IPS-18a (cell line): ENCODE measurements around the gene FBXO24.

Source experiments
- H3K27ac ChIP-seq: one replicate; pipeline ENCODE4 v1.5.1; 2013; ENCODE audit warnings: low read length
- H3K27me3 ChIP-seq: one replicate; pipeline ENCODE4 v1.6.1; 2013; ENCODE audit warnings: mild to moderate bottlenecking, low read length; ENCODE audit not compliant: control insufficient read depth, insufficient read depth
- H3K36me3 ChIP-seq: one replicate; pipeline ENCODE4 v1.6.1; 2013; ENCODE audit warnings: low read depth, low read length; ENCODE audit not compliant: control insufficient read depth
- H3K4me1 ChIP-seq: one replicate; pipeline ENCODE4 v1.6.1; 2013; ENCODE audit warnings: low read depth, low read length; ENCODE audit not compliant: control insufficient read depth
- H3K4me3 ChIP-seq: one replicate; pipeline ENCODE4 v1.5.1; 2013; ENCODE audit warnings: low read length
- H3K9ac ChIP-seq: one replicate; pipeline ENCODE4 v1.6.1; 2013; ENCODE audit warnings: mild to moderate bottlenecking, low read length, moderate library complexity
- H3K9me3 ChIP-seq: one replicate; pipeline ENCODE4 v1.6.1; 2013; ENCODE audit warnings: low read depth, low read length; ENCODE audit not compliant: control insufficient read depth

The FBXO24 gene

DNA sequence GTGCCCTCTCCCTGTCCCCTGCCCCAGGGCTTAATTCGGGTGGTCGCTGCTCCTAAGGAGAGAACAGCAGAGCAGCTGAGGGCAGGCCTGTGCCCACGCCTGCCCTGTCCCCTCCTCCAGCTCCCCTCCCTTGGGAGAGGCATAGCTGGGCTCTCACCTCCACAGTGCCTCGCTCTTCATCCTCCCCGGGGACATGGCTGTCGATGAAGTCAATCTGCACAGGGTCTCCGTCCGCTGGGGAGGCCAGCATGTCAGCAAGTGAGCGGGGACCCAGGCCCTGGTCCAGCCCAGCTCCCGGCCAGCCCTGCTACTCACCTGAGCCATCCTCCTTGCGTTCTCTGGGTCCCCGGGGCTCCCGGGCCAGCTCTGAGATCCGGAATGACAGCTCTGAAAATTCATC is 8.6 kb upstream of the FBXO24 start:
- H3K9ac ChIP-seq = no peak overlapping the region
- no peaks in the 10 kb centered on the region for H3K27me3 ChIP-seq
- H3K4me1 ChIP-seq = peaks cover 3% of the 10 kb centered on the region
- H3K9me3 ChIP-seq = no peaks in the 10 kb centered on the region
- H3K4me3 ChIP-seq = no peak overlapping the region
- no peak overlapping the region for H3K27ac ChIP-seq
- peaks cover 25% of the 10 kb centered on the region for H3K36me3 ChIP-seq

DNA sequence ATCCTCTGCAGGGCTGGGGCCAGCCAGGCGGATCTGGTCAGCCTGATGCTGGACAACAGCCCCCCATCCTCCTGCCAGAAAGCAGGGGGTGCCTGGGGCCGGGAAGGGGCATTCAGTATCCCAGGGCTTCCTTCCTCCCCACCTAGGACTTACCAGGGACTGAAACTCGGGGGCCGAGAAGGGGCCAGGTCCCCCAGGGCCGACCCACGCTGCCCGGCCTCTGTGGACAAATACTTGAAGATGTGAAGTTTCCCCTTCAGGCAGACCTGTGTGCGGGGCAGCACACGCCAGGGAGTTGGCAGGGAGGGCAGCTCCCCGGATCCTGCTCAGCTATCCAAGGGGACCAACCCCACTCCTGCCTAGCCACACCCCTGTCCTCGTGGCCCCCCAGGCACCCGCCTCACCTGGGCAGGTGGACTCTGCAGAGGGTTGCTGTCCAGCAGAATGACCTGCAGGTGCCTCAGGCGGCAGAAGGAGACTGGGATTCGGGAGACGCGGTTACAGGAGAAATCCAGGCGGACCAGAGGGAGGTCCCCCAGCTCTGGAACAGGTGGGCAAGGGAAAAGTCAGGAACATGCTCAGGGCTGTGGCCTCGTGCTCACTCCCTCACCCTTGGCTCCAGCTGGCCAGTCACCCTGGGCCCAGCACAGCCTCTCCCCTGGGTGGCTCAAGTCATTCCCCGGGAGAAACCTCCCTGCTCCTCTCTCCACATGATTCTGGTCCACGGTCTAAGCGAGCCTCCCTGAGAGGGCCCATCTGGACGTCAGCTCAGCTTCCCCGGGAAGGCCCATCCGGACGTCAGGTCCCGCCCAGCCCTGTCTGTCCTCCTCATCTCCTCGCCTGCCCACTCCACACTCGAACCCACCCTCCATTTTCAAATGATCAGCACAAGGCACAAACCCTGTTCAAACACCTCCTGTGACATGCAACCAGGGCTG is 7.6 kb upstream of the FBXO24 start:
- Histone ChIP-seq H3K9ac (no peak overlapping the region), H3K27me3 (no peaks in the 10 kb centered on the region), H3K4me3 (no peak overlapping the region), H3K36me3 (peaks cover 25% of the 10 kb centered on the region), H3K4me1 (peaks cover 6% of the 10 kb centered on the region), H3K27ac (no peak overlapping the region), H3K9me3 (no peaks in the 10 kb centered on the region)

DNA sequence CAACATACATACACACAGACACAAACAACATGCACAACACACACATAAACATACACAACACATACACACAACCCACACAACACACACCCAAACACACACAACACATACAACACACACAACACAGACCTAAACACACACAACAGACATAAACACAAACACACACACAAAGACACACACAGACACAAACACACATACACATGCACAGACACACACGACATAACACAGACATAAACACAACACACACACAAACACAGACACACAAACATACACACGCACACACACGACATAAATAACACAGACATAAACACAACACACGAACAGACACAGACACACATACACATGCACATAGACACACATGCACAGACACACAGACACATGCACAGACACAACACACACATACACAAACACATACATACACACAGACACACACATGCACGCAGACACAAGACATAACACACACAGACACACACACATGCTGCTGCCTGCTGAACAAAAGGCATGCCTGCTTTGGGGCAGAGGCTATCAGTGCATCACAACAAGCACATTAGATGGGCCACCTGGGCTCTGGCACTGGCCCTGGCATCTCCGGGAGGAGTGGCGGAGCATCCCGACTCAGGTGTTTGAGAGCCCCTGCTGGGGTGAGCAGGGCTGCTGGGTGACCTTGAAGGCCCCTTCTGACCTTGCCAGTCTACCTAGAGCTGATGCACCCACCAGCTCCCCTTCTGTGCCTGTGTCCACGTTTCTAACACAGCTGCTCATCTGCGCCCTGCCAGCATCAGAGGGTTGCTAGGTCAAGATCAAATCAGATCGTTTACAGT is 5.5 kb upstream of the FBXO24 start:
- H3K36me3 ChIP-seq = peaks cover 25% of the 10 kb centered on the region
- H3K4me1 ChIP-seq = peaks cover 22% of the 10 kb centered on the region
- H3K9ac ChIP-seq = no peak overlapping the region
- H3K9me3 ChIP-seq = no peaks in the 10 kb centered on the region
- H3K27me3 ChIP-seq = no peaks in the 10 kb centered on the region
- H3K27ac ChIP-seq = no peak overlapping the region
- no peak overlapping the region for H3K4me3 ChIP-seq

DNA sequence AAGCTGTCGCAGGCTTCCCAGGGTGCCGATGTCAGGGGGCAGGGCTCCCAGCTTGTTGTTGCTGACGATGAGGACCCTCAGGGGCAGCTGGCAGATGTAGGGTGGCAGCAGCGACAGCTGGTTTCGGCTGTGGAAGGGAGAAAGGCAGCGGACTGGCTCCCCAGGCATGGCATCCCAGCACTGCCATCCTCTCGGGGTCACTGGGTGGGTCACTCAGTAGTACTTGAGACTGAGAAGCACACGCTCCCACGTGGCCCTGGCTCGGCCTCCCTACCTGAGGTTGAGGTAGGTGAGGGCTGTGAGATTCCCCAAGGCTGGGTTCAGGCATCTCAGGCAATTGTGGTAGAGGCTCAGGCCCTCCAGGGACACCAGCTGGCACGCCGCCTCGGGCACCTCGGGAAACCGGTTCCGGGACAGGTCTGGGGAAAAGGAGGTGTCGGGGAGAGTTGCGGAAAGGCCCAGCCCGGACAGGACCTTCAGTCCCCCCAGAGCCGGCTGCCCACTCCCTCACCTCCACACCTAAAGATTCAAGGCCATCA is 4.0 kb upstream of the FBXO24 start:
- Histone ChIP-seq H3K27me3 (no peaks in the 10 kb centered on the region), H3K4me3 (no peak overlapping the region), H3K27ac (no peak overlapping the region), H3K9me3 (no peaks in the 10 kb centered on the region), H3K9ac (no peak overlapping the region), H3K4me1 (peaks cover 22% of the 10 kb centered on the region), H3K36me3 (peaks cover 20% of the 10 kb centered on the region)

DNA sequence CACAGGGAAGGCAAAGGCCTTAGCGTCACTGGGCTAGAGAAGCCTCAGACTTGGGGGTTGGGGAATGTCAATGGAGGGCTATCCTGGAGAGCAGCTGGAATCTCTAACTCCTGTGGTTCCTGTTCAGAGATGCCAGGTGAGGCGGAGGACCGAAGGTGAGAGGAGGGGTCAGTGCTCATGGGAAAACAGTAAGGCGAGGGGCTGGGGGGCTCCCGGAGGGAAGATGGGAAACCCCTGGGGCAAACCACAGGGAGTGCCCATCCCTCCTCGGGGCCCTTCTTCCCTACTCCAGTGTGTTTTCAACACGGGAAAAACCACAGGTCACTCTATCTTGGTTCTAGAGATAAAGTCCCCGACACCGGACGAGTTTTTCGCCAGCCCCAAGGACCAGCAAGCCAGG is 3.5 kb upstream of the FBXO24 start:
- H3K36me3 ChIP-seq = peaks cover 20% of the 10 kb centered on the region
- no peaks in the 10 kb centered on the region for H3K27me3 ChIP-seq
- H3K9me3 ChIP-seq = no peaks in the 10 kb centered on the region
- H3K27ac ChIP-seq = no peak overlapping the region
- H3K4me3 ChIP-seq = no peak overlapping the region
- no peak overlapping the region for H3K9ac ChIP-seq
- H3K4me1 ChIP-seq = peaks cover 22% of the 10 kb centered on the region

DNA sequence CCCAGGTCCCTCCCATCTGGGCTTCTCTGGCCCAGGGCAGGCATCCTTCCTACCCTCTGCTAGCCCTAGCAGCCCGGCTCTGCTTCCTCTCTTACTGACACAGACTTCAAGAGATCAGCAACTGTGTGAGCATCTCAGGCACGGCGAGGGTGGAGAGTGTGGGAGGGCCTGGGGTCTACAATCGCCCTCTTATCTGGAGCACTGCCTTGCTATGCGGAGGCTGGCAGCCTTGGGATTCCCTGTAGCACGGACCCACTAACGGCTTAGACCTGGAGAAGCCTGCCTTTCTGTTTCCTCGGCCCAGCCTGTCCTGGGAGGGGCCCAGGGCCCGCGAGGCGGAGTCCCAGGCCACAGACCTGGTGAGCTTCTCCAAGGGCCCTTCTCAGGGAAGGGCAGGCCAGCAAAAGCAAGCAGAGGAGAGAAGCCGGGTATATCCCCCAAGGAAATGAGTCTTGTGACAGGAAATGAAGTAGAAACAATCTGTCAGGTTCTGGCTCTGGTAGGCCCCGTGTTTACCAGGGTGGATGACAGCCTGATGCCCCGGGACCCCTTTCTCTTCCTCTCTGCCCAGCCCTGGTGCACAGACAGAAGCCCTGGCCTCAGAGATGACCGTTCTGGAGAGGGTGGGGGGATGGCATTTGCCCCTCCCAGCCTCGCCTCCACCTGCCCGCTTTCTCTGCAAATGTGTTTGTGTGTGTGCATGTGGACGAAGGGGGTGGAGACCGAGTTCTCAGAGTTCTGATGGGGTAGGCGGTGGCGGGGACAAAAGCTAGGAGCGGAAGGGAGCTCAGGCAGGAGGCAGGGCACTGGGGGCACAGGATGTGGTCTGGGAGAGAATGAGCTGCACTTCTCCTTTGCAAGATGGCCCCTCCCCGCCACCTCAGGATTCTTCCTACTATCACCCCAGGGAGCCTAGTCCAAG is 2.7 kb upstream of the FBXO24 start:
- H3K27me3 ChIP-seq = no peaks in the 10 kb centered on the region
- H3K4me3 ChIP-seq = no peak overlapping the region
- H3K9me3 ChIP-seq = no peaks in the 10 kb centered on the region
- peaks cover 22% of the 10 kb centered on the region for H3K4me1 ChIP-seq
- peaks cover 20% of the 10 kb centered on the region for H3K36me3 ChIP-seq
- H3K27ac ChIP-seq = no peak overlapping the region
- H3K9ac ChIP-seq = no peak overlapping the region

DNA sequence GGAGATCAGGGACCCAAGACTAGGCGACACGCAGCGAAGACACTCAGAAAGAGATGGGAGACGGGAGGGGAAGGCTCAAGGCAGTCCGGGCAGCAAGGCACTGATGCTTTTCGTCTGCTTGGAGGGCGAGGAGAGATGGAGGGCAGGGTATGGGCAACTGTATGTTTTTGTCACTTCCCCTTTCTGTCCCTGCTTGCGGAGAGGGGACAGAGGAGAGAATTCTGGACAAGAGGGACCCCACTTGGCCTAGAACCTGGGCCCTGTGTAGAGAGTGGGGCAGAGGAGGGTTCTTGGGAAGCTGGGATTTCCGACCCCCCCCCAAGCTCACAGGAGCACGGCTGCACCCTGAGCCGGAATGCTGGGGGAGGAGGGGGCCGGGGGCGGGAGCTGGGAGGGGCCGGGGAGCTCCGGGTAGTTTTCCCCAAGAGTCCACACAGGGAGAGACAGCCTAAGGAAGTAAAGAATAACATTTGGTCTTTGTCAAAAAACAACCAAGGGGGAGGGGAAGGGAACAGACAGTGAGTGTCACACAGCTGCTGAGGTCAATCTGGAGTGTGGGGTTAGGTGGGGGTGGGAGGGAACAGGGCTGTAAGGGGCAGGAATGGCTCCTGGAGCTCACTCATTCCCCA is 2.0 kb upstream of the FBXO24 start:
- no peaks in the 10 kb centered on the region for H3K27me3 ChIP-seq
- peaks cover 20% of the 10 kb centered on the region for H3K36me3 ChIP-seq
- peaks cover 22% of the 10 kb centered on the region for H3K4me1 ChIP-seq
- no peak overlapping the region for H3K27ac ChIP-seq
- peak overlapping the region; percentile 95 for H3K4me3 ChIP-seq
- no peak overlapping the region for H3K9ac ChIP-seq
- H3K9me3 ChIP-seq = no peaks in the 10 kb centered on the region

GRCh38 chr7:100584683-100585510 is 1.2 kb upstream of the FBXO24 start:
- peak overlapping the region; percentile 80 for H3K9ac ChIP-seq
- H3K36me3 ChIP-seq = peaks cover 17% of the 10 kb centered on the region
- H3K9me3 ChIP-seq = no peaks in the 10 kb centered on the region
- H3K27me3 ChIP-seq = peaks cover under 1% of the 10 kb centered on the region
- peak overlapping the region; percentile 95 for H3K4me3 ChIP-seq
- peaks cover 29% of the 10 kb centered on the region for H3K4me1 ChIP-seq
- no peak overlapping the region for H3K27ac ChIP-seq

GRCh38 chr7:100585511-100586265 is 440 bp upstream of the FBXO24 start, which contains the start of gene LRCH4:
Gene LRCH4, minus strand, starts transcription at chr7:100586129. Its CDS starts 29 bp downstream, at chr7:100586100.
- H3K4me1 ChIP-seq = peaks cover 34% of the 10 kb centered on the region
- peak within 1 kb of the TSS; percentile 80 for H3K9ac ChIP-seq
- H3K27ac ChIP-seq = peak within 1 kb of the TSS; percentile 70
- peak within 1 kb of the TSS; percentile 95 for H3K4me3 ChIP-seq
- peaks cover 10% of the 10 kb centered on the region for H3K36me3 ChIP-seq
- no peaks in the 10 kb centered on the region for H3K9me3 ChIP-seq
- H3K27me3 ChIP-seq = peaks cover 8% of the 10 kb centered on the region
